WERI-Rb-1 (cell line): ENCODE results near the gene ELP4.

ENCODE experiments used
- DNase-seq: peaks from one replicate; pipeline ENCODE4 v3.0.0-alpha.2; 2020
- H3K27ac ChIP-seq: fragments of 250-450 bp; sonication (Bioruptor Pico); 2 replicates; pipeline ENCODE4 v1.5.1; 2020; ENCODE audit warnings: mild to moderate bottlenecking, moderate library complexity
- H3K27me3 ChIP-seq: fragments of 250-450 bp; sonication (Bioruptor Pico); 2 replicates; pipeline ENCODE4 v1.5.1; 2021; ENCODE audit warnings: mild to moderate bottlenecking, low read depth, moderate library complexity; ENCODE audit not compliant: insufficient read depth, severe bottlenecking
- H3K36me3 ChIP-seq: fragments of 250-450 bp; sonication (Bioruptor Pico); 2 replicates; pipeline ENCODE4 v1.5.1; 2020; ENCODE audit warnings: mild to moderate bottlenecking, moderate library complexity
- H3K4me3 ChIP-seq: 2 replicates; pipeline ENCODE4 v1.5.1; 2011; ENCODE audit warnings: low read depth, mild to moderate bottlenecking, control low read depth, low read length
- H3K9me3 ChIP-seq: fragments of 250-450 bp; sonication (Bioruptor Pico); 2 replicates; pipeline ENCODE4 v1.5.1; 2021; ENCODE audit warnings: mild to moderate bottlenecking, moderate library complexity; ENCODE audit not compliant: severe bottlenecking
- TF ChIP-seq, protein P1 (sequence below): IDR thresholded peaks from 2 replicates; pipeline ENCODE4 v1.5.1; 2011; ENCODE audit warnings: low read depth, mild to moderate bottlenecking, control low read depth, inconsistent platforms, low read length

Gene ELP4

DNA sequence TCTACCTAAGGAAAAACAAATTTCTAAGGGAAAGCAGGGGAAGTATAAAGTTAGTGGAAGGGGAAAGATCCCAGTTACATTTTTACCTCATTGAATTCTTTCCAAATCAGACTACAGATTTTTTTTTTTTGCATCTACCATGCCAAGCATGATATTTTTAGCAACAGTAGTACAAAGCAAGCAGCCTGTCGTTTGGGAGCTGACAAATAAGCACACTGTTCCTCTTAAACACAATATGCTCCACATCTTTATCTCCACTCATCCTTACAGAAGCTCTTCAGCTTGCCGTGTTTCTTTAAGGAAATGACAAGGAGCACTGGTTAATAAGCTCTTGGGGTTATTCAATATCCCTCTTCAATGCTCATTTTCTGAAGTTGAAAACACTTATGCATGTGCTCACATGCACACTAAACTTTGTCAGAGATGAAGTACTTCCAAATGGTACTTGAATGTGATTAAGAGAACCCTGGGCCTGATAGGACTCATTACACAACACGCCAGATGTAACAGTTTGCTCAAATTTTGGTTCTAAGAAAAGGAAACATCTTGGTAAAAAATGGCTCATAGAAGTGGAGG, 247.8 kb downstream of the ELP4 start:
- Histone ChIP-seq H3K27ac (no peak overlapping the region), H3K36me3 (no peaks in the 10 kb centered on the region), H3K4me3 (no peak overlapping the region), H3K9me3 (no peaks in the 10 kb centered on the region), H3K27me3 (no peaks in the 10 kb centered on the region)
- DNase-seq = no peak
- TF ChIP-seq, protein P1, sequence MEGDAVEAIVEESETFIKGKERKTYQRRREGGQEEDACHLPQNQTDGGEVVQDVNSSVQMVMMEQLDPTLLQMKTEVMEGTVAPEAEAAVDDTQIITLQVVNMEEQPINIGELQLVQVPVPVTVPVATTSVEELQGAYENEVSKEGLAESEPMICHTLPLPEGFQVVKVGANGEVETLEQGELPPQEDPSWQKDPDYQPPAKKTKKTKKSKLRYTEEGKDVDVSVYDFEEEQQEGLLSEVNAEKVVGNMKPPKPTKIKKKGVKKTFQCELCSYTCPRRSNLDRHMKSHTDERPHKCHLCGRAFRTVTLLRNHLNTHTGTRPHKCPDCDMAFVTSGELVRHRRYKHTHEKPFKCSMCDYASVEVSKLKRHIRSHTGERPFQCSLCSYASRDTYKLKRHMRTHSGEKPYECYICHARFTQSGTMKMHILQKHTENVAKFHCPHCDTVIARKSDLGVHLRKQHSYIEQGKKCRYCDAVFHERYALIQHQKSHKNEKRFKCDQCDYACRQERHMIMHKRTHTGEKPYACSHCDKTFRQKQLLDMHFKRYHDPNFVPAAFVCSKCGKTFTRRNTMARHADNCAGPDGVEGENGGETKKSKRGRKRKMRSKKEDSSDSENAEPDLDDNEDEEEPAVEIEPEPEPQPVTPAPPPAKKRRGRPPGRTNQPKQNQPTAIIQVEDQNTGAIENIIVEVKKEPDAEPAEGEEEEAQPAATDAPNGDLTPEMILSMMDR = no peak

DNA sequence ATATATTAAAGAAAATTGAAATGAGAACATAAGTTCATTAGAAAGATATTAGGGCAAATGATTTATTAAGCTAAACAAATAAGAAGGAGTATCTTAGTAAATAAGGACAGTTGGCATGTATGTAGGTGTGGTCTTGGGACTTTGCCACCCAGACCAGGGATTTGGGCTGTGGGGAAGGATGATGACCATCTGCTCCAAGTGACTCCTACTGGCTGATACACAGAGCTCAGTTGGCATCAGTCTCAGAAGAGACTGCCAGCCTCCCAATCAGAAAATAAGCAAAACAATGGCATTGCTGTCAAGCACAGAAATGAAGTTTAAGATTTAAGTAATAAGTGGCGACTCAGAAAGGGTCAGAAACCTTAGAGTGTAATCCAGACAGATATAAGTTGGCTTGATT, 252.1 kb downstream of the ELP4 start:
- no peak overlapping the region for H3K27ac ChIP-seq
- no peaks in the 10 kb centered on the region for H3K36me3 ChIP-seq
- H3K27me3 ChIP-seq = no peaks in the 10 kb centered on the region
- TF ChIP-seq, protein P1 = no peak
- H3K9me3 ChIP-seq = no peaks in the 10 kb centered on the region
- no peak for DNase-seq
- no peak overlapping the region for H3K4me3 ChIP-seq

DNA sequence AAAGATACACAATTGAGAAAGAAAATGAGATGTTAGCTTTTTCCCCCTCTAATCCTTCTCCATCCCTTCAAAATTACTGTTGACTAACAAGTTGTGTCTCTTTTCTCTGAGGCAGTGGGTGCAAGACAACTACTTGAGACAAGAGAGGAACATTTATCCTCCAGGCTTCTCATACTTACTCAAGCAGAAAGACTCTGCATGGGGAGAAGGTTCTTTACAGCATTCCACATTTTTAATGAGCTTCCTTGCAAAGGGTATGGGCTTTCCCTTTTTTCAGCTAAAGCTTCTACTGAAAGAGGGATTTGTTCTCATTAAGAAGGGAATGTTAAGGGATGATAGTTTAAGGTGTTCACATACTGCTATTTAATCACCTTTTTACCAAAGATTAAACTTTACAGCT, 253.7 kb downstream of the ELP4 start:
- H3K27ac ChIP-seq = no peak overlapping the region
- no peaks in the 10 kb centered on the region for H3K9me3 ChIP-seq
- TF ChIP-seq, protein P1 = no peak
- H3K36me3 ChIP-seq = no peaks in the 10 kb centered on the region
- H3K4me3 ChIP-seq = no peak overlapping the region
- no peak for DNase-seq
- H3K27me3 ChIP-seq = no peaks in the 10 kb centered on the region

DNA sequence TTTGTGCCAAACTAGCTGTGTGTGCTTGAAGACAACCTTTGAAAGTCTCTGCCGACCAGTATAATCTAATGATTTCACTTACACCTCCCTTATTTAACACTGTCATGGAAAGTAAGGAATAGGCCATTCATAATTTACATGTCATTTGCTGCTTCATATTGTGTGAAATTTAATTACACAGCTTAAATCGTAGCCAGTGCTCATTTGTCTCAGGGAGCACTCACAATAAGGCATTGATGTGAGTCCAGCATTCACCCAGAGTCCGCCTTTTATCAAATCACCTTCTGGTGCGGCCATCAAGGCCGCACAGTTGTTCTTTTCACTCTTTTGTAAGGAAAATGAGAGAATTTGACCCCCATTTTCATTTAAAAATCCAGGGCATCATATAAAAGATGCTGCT, 254.7 kb downstream of the ELP4 start:
- H3K27ac ChIP-seq = no peak overlapping the region
- no peak for DNase-seq
- H3K4me3 ChIP-seq = no peak overlapping the region
- H3K9me3 ChIP-seq = no peaks in the 10 kb centered on the region
- TF ChIP-seq, protein P1 = no peak
- H3K36me3 ChIP-seq = no peaks in the 10 kb centered on the region
- no peaks in the 10 kb centered on the region for H3K27me3 ChIP-seq

DNA sequence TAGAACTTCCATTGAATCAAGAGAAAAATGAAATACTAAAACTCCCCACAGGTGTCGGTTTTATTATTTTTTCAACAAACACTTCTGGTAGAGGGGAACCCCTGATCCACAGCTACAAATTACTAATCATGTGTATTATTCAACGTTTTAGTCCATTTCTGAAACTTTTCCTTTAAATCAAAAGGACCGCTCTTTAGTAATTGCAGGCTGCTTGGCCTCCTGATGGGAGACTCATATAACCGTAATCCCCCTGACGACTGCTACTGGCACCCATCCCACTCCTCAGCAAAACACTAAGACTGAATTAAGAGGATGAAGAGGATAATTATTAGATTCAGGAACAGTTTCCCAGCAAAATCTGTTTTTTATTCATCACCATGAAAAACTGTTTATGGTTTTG, 255.2 kb downstream of the ELP4 start:
- TF ChIP-seq, protein P1 = no peak
- Histone ChIP-seq H3K27me3 (no peaks in the 10 kb centered on the region), H3K36me3 (no peaks in the 10 kb centered on the region), H3K4me3 (no peak overlapping the region), H3K9me3 (no peaks in the 10 kb centered on the region), H3K27ac (no peak overlapping the region)
- DNase-seq = no peak

DNA sequence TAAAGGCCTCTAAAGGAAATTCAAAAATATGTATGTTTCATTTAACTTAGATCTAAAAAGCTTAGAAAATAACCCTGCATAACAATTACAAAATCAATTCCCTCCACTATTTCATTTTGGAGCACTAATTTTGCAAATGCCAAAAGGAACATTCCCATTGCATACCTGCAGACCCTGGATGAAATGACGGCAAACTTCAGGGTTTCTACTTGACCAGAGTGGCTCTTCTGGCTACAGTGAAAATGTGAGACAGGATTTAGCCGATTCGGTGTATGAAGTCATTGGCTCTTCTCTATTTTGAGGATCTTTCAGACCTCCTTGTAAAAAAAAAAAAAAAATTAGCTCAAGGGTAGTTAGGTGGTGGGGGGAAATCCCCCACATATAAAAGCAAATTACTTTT, 257.5 kb downstream of the ELP4 start:
- Histone ChIP-seq H3K4me3 (no peak overlapping the region), H3K36me3 (no peaks in the 10 kb centered on the region), H3K27ac (no peak overlapping the region), H3K27me3 (no peaks in the 10 kb centered on the region), H3K9me3 (no peaks in the 10 kb centered on the region)
- DNase-seq = no peak
- TF ChIP-seq, protein P1 = no peak
